Measurements from ENCODE around the gene KAZALD1.

- TF ChIP-seq GATA2 (IDR thresholded peaks at IDR 0.05; ENCODE audit: low read depth, low read length) (no peak), GATA3 (IDR thresholded peaks at IDR 0.05; ENCODE audit: low read depth, low read length) (no peak)
Observed at GRCh38 chr10:101054351-101054750, 7.4 kb upstream of the KAZALD1 start.

Measured in SH-SY5Y (cell line).